K562 (cell line): ENCODE data around the gene ATP1A3. TPM values are rescaled to one million over a fixed set of nuclear protein-coding genes. Genes with fewer than 3 reads are reported as not detected.
A peak's percentile ranks its signal among the peaks of the same experiment; 100 is the strongest.

Source experiments
- ATAC-seq: fragments of 200-7000 bp; cut with Tn5 transposase; 3 replicates; pipeline ENCODE4 v1.9.1; 2020; ENCODE audit warnings: moderate library complexity
- BruUV-seq: library from RNA; stranded (reverse); fragments of 400-500 nt; replicated peaks from 2 replicates; lab custom pipeline; 2021; lab: Mats Ljungman, UMichigan
- CTCF ChIA-PET: fragments of 300-600 bp; formaldehyde crosslinking; extraction: SDS; loops from one replicate; lab custom pipeline; 2021; ENCODE audit warnings: low intra/inter-chr PET ratio; lab: Yijun Ruan, JAX
- POLR2A ChIA-PET: fragments of 300-600, 350-650 bp; sonication (Branson Sonifier 250); formaldehyde crosslinking; extraction: SDS; loops from one replicate; lab custom pipeline; 2021; ENCODE audit warnings: antibody characterized with exemption, inconsistent platforms; lab: Yijun Ruan, JAX
- DNase-seq, 4 experiments: peaks; one replicate each; pipeline versions ENCODE4 v3.0.0 to v3.0.0-alpha.2; 2011 to 2018; ENCODE audit warnings: low spot score in 3 of 4, mixed read lengths in 3 of 4; ENCODE audit errors: extremely low read depth in 1 of 4
- FAIRE-seq: peaks from 2 replicates; lab custom pipeline; 2011; peaks lifted over from hg19 to GRCh38; lab: Jason Lieb, UNC
- H2AFZ ChIP-seq: 2 replicates; pipeline ENCODE4 v1.6.0; 2011; ENCODE audit warnings: low read depth, low read length, control low read depth, inconsistent platforms
- H3K27ac ChIP-seq: fragments of 200-600 bp; 3 replicates; pipeline ENCODE4 v1.8.0; 2011; ENCODE audit warnings: low read depth, mild to moderate bottlenecking, control low read depth, inconsistent platforms, low read length, moderate library complexity, mixed read lengths; ENCODE audit errors: extremely low read depth
- H3K27me3 ChIP-seq, 2 experiments: fragments of 300-600 bp in 1 of 2; 2 replicates in 1 of 2; 3 replicates in 1 of 2; pipeline versions ENCODE4 v1.6.0 to v1.8.0; 2011; ENCODE audit warnings: inconsistent platforms in 2 of 2, low read length in 2 of 2, mild to moderate bottlenecking in 1 of 2, mixed read lengths in 1 of 2, moderate library complexity in 1 of 2; ENCODE audit not compliant: control insufficient read depth in 2 of 2, insufficient read depth in 2 of 2
- H3K36me3 ChIP-seq: fragments of 300-600 bp; 3 replicates; pipeline ENCODE4 v1.8.0; 2011; ENCODE audit warnings: mild to moderate bottlenecking, low read length, inconsistent platforms; ENCODE audit not compliant: control insufficient read depth, insufficient read depth
- H3K4me1 ChIP-seq, 2 experiments: fragments of 200-600 bp in 1 of 2; replicated peaks in 1 of 2; 2 replicates in 1 of 2; 3 replicates in 1 of 2; pipeline versions ENCODE4 v1.5.1 to v1.8.0; 2011; ENCODE audit warnings: inconsistent platforms in 2 of 2, low read length in 2 of 2, mild to moderate bottlenecking in 1 of 2, mixed read lengths in 1 of 2, moderate library complexity in 1 of 2; ENCODE audit not compliant: control insufficient read depth in 2 of 2, insufficient read depth in 2 of 2
- H3K4me2 ChIP-seq: 2 replicates; pipeline ENCODE4 v1.6.1; 2011; ENCODE audit warnings: low read length, control low read depth, inconsistent platforms, mixed read lengths; ENCODE audit not compliant: insufficient read depth
- H3K4me3 ChIP-seq: fragments of 200-600 bp; sonication (generic), shearing (Covaris generic); 2 replicates; pipeline ENCODE4 v1.5.1; 2016; ENCODE audit warnings: control low read depth, inconsistent platforms
- H3K79me2 ChIP-seq: fragments of 200-600 bp; 3 replicates; pipeline ENCODE4 v1.8.0; 2011; ENCODE audit warnings: low read length, inconsistent platforms; ENCODE audit not compliant: control insufficient read depth, insufficient read depth
- H3K9ac ChIP-seq, 2 experiments: 2 replicates each; pipeline versions ENCODE4 v1.6.0 to v1.6.1; 2011; ENCODE audit warnings: low read depth in 2 of 2, low read length in 2 of 2, control low read depth in 1 of 2, inconsistent platforms in 1 of 2, mild to moderate bottlenecking in 1 of 2, mixed read lengths in 1 of 2; ENCODE audit not compliant: insufficient read depth in 1 of 2
- H3K9me1 ChIP-seq: one replicate; pipeline ENCODE4 v1.6.0; 2011; ENCODE audit warnings: inconsistent platforms, mild to moderate bottlenecking, low read length, moderate library complexity; ENCODE audit not compliant: control insufficient read depth, insufficient read depth
- H3K9me3 ChIP-seq: replicated peaks from 2 replicates; pipeline ENCODE4 v1.5.1; 2011; ENCODE audit warnings: low read depth, low read length, inconsistent platforms; ENCODE audit not compliant: control insufficient read depth, insufficient read depth
- H4K20me1 ChIP-seq: replicated peaks from 2 replicates; pipeline ENCODE4 v1.6.1; 2011; ENCODE audit warnings: low read length, inconsistent platforms, mixed read lengths; ENCODE audit not compliant: control insufficient read depth, insufficient read depth
- BMI1 ChIP-seq: fragments of 150-350 bp; IDR thresholded peaks from 2 replicates; pipeline ENCODE4 v1.6.1; 2014; ENCODE audit warnings: low read length
- CSDE1 ChIP-seq, 2 experiments: fragments of 450-650 bp; IDR thresholded peaks; 2 replicates each; pipeline ENCODE4 v1.6.1; 2016; ENCODE audit warnings: mild to moderate bottlenecking in 1 of 2
- CTBP1 ChIP-seq: fragments of 450-650 bp; IDR thresholded peaks from 2 replicates; pipeline ENCODE4 v1.6.1; 2016; ENCODE audit warnings: borderline replicate concordance
- FOXA3 ChIP-seq, 2 experiments: fragments of 450-650 bp in 1 of 2; sonication (generic) in 1 of 2; formaldehyde crosslinking; IDR thresholded peaks in 1 of 2; conservative IDR thresholded peaks in 1 of 2; 2 replicates each; pipeline versions ENCODE4 v1.4.0 to v1.8.0; 2020 to 2022; ENCODE audit warnings: mild to moderate bottlenecking in 2 of 2, missing genetic modification reagents in 1 of 2
- HNRNPLL ChIP-seq: fragments of 200-400 bp; formaldehyde crosslinking; IDR thresholded peaks from 2 replicates; pipeline ENCODE4 v1.6.1; 2017; ENCODE audit warnings: low read length, low read depth, mild to moderate bottlenecking; ENCODE audit not compliant: poor library complexity, severe bottlenecking
- KDM1A ChIP-seq, 2 experiments: fragments of 450-650 bp; IDR thresholded peaks; 2 replicates each; pipeline ENCODE4 v1.6.1; 2016; ENCODE audit warnings: mild to moderate bottlenecking in 2 of 2
- MXI1 ChIP-seq: IDR thresholded peaks from 2 replicates; pipeline ENCODE4 v1.6.1; 2011; ENCODE audit warnings: low read depth, mild to moderate bottlenecking, improper control_type of control experiment, low read length
- NFRKB ChIP-seq: fragments of 450-650 bp; IDR thresholded peaks from 2 replicates; pipeline ENCODE4 v1.6.1; 2016; ENCODE audit warnings: low read depth
- RCOR1 ChIP-seq, 2 experiments: IDR thresholded peaks; 2 replicates each; pipeline ENCODE4 v1.6.1; 2012; ENCODE audit warnings: low read depth in 2 of 2, low read length in 2 of 2, borderline replicate concordance in 1 of 2, improper control_type of control experiment in 1 of 2
- RFX1 ChIP-seq: fragments of 450-650 bp; IDR thresholded peaks from 2 replicates; pipeline ENCODE4 v1.6.1; 2016; ENCODE audit warnings: mild to moderate bottlenecking, moderate library complexity
- SAFB2 ChIP-seq: fragments of 200-400 bp; formaldehyde crosslinking; IDR thresholded peaks from 2 replicates; pipeline ENCODE4 v1.6.1; 2018; ENCODE audit warnings: borderline replicate concordance, low read length, low read depth, moderate library complexity; ENCODE audit not compliant: severe bottlenecking
- SUPT5H ChIP-seq: fragments of 450-650 bp; IDR thresholded peaks from 2 replicates; pipeline ENCODE4 v1.6.1; 2016
- TAF9B ChIP-seq: fragments of 450-650 bp; IDR thresholded peaks from 2 replicates; pipeline ENCODE4 v1.6.1; 2018; ENCODE audit warnings: mild to moderate bottlenecking; ENCODE audit not compliant: partially characterized antibody
- ZNF311 ChIP-seq: fragments of 250-450 bp; sonication (Bioruptor Pico); IDR thresholded peaks from 2 replicates; pipeline ENCODE4 v1.4.0; 2020; ENCODE audit warnings: mild to moderate bottlenecking, moderate library complexity
- ZNF780A ChIP-seq: fragments of 250-450 bp; sonication (Bioruptor Pico); IDR thresholded peaks from 2 replicates; pipeline ENCODE4 v1.5.0; 2021; ENCODE audit warnings: mild to moderate bottlenecking
- WGBS: fragments of 100-300 bp; shearing (Covaris generic); methylation state at CpG from one replicate; pipeline ENCODE4 v1.1.6; 2016; ENCODE audit warnings: low coverage, mixed read lengths; ENCODE audit not compliant: insufficient coverage; ENCODE audit errors: missing lambda C conversion rate; 5-methylcytosine and 5-hydroxymethylcytosine counted together
- in situ Hi-C: fragments of 300-500 bp; cut with MboI; formaldehyde crosslinking; loops from 4 replicates; pipeline ENCODE4 v1.15.0; 2018; ENCODE audit warnings: inconsistent platforms, mixed read lengths
- intact Hi-C: fragments of 100-400 bp; cut with micrococcal nuclease; formaldehyde crosslinking; loops from 2 replicates; pipeline ENCODE4 v1.14.2; 2022
- polyA plus RNA-seq, 8 experiments: library from polyadenylated mRNA; depleted of rRNA in 4 of 8; stranded (reverse) in 5 of 8; unstranded in 3 of 8; fragments of >200 nt; fragmentation: Nextera tagmentation in 2 of 8; fragmentation: Illumina TruSeq in 1 of 8; extraction: Ambion mirVana in 2 of 8; extraction: Trizol in 1 of 8; gene quantifications; 2 replicates each; pipeline versions ENCODE4 v1.2.1 to v1.2.3, GENCODE V29; 2011 to 2014; ENCODE audit warnings: inconsistent platforms in 1 of 8, missing spikeins in 1 of 8
- total RNA-seq, 7 experiments: library from RNA; depleted of rRNA in 6 of 7; stranded (reverse); fragments of >200 nt in 6 of 7; fragmentation: Illumina TruSeq in 2 of 7; extraction: Trizol in 2 of 7; gene quantifications; 2 replicates each; pipeline versions ENCODE4 v1.2.1 to v1.2.3, GENCODE V29; 2011 to 2021; ENCODE audit warnings: low replicate concordance in 1 of 7
- TF ChIP-seq, protein P1 (sequence below): fragments of 450-650 bp; IDR thresholded peaks from 2 replicates; pipeline ENCODE4 v1.6.1; 2016; ENCODE audit warnings: borderline replicate concordance

ATP1A3 gene
- total and polyA plus RNA-seq, 9 of the 15 experiments (the other 6 are each of a cell fraction or from before 2014, with no cell fraction given): 0.03 to 1.0 (median 0.17) TPM; not detected in 3

DNA sequence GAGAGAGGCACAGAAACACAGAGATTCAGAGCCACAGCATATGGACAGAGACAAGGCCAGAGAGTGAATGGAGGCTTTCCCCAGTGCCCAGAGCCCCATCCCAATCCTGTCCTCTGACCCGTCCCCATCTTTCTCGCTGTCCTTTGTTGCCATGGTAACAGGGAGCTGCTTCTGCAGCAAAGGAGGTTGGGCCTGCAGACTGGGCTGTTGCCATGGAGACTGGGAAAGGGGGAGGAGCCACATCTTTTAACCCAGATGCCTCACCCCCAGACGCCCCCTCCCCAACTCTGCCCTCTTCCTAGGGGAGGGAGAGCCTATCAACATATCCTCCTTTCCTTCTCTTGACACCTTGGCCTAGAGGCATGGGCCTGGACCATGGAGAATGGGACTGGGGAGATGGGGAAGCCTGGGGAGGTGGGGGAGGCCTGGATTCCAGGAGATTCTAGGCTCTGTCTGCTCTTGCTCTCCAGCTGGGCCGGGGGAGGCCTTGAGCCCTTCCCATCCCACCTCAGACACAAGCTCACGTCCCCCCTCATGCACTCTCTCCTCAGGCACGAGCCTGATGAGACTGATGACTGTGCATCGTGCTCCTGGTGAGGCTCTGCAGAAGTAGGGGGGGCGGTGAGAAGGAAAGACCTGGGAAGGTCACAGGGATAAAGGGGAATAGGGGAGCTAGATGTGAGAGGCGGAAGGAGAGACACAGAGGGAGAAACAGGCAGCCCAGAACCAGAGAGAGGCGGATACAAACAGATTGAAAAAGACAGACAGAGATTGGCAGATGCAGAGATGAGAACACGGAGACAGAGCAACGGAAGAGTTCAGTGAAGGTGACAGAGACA, 2.1 kb upstream of the ATP1A3 start:
- in situ Hi-C loops (no loop called here), intact Hi-C loops (no loop called here)
- Histone ChIP-seq H3K9me1 (no peaks in the 10 kb centered on the region), H3K79me2 (no peaks in the 10 kb centered on the region), H3K27ac (no peak overlapping the region), H3K9me3 (no peaks in the 10 kb centered on the region), H3K4me2 (no peak overlapping the region), H4K20me1 (peaks cover 8% of the 10 kb centered on the region), H3K9ac (no peak overlapping the region), H2AFZ (no peak overlapping the region), H3K4me1 (peaks cover 0 to 40% of the 10 kb centered on the region in 2 experiments; a peak in 2 of 5 replicates), H3K4me3 (no peak overlapping the region), H3K36me3 (no peaks in the 10 kb centered on the region), H3K27me3 (peaks cover 8 to 57% of the 10 kb centered on the region in 2 experiments; a peak in 4 of 5 replicates)
- WGBS: under 1% methylated on average over 12 of the region's 12 CpGs
- ChIA-PET POLR2A (interaction anchor here (0.6 to 2.0 kb wide), 7 partner anchors 11 to 57 kb away, joined by 3 to 5 read pairs (median 3); no protein-coding TSS in a partner anchor), CTCF (no interaction called here)
- ATAC-seq (peak; percentile 38; the same call in 2 of the 3 replicates), FAIRE-seq (peak; percentile 35), DNase-seq (peak; percentile 54 to 80 (median 70))
- no TSS peak for BruUV-seq
- no peak for TF ChIP-seq TAF9B
- TF ChIP-seq, protein P1, sequence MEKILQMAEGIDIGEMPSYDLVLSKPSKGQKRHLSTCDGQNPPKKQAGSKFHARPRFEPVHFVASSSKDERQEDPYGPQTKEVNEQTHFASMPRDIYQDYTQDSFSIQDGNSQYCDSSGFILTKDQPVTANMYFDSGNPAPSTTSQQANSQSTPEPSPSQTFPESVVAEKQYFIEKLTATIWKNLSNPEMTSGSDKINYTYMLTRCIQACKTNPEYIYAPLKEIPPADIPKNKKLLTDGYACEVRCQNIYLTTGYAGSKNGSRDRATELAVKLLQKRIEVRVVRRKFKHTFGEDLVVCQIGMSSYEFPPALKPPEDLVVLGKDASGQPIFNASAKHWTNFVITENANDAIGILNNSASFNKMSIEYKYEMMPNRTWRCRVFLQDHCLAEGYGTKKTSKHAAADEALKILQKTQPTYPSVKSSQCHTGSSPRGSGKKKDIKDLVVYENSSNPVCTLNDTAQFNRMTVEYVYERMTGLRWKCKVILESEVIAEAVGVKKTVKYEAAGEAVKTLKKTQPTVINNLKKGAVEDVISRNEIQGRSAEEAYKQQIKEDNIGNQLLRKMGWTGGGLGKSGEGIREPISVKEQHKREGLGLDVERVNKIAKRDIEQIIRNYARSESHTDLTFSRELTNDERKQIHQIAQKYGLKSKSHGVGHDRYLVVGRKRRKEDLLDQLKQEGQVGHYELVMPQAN: no peak
- no peak for TF ChIP-seq ZNF311 (CRISPR knock-in tag)
- TF ChIP-seq RFX1: peak; percentile 99
- TF ChIP-seq RCOR1 (IDR thresholded peaks at IDR 0.05; ENCODE audit: borderline replicate concordance in 1 of 2, low read depth in 2 of 2, low read length in 2 of 2): peak; percentile 26 to 93; a peak in 3 of 4 replicates
- TF ChIP-seq KDM1A (IDR thresholded peaks at IDR 0.05): peak; percentile 53 to 76; a peak in 2 of 4 replicates
- TF ChIP-seq SUPT5H: no peak
- TF ChIP-seq MXI1: peak; percentile 61; the same call in 1 of the 2 replicates
- peak; percentile 51; the same call in 1 of the 2 replicates for TF ChIP-seq CTBP1
- TF ChIP-seq SAFB2: no peak
- peak; percentile 83 for TF ChIP-seq BMI1
- no peak for TF ChIP-seq FOXA3 (CRISPR knock-in tag; conservative IDR thresholded peaks at IDR 0.05 in 1 of 2, IDR thresholded peaks at IDR 0.05 in 1 of 2)
- TF ChIP-seq NFRKB: no peak
- no peak for TF ChIP-seq ZNF780A (CRISPR knock-in tag)
- peak; percentile 18 for TF ChIP-seq HNRNPLL
- TF ChIP-seq CSDE1 (IDR thresholded peaks at IDR 0.05): peak in 1 of 2 experiments; percentile 93; a peak in 2 of 4 replicates
